Neuronal stem cell (in vitro differentiated cells): ENCODE data around the gene SP140.

ENCODE experiments used
- DNase-seq: peaks from one replicate; pipeline ENCODE4 v3.0.0-alpha.2; 2013; ENCODE audit warnings: low spot score
- H2AFZ ChIP-seq: one replicate; pipeline ENCODE4 v1.6.1; 2013; ENCODE audit warnings: mild to moderate bottlenecking, low read length, inconsistent platforms
- H2AK5ac ChIP-seq: 2 replicates; pipeline ENCODE4 v1.6.1; 2013; ENCODE audit warnings: low read depth, mild to moderate bottlenecking, inconsistent platforms, low read length, moderate library complexity, mixed read lengths
- H2BK120ac ChIP-seq: 2 replicates; pipeline ENCODE4 v1.6.1; 2013; ENCODE audit warnings: low read depth, mild to moderate bottlenecking, inconsistent platforms, low read length, moderate library complexity, mixed read lengths
- H2BK12ac ChIP-seq: one replicate; pipeline ENCODE4 v1.6.1; 2013; ENCODE audit warnings: low read length, inconsistent platforms
- H2BK15ac ChIP-seq: 2 replicates; pipeline ENCODE4 v1.6.1; 2013; ENCODE audit warnings: mild to moderate bottlenecking, low read length, inconsistent platforms, mixed read lengths
- H2BK5ac ChIP-seq: one replicate; pipeline ENCODE4 v1.6.1; 2013; ENCODE audit warnings: inconsistent platforms, mild to moderate bottlenecking, low read length, moderate library complexity
- H3K14ac ChIP-seq: one replicate; pipeline ENCODE4 v1.6.1; 2013; ENCODE audit warnings: low read length, inconsistent platforms
- H3K18ac ChIP-seq: 2 replicates; pipeline ENCODE4 v1.6.1; 2013; ENCODE audit warnings: low read length, inconsistent platforms
- H3K23ac ChIP-seq: 2 replicates; pipeline ENCODE4 v1.6.1; 2013; ENCODE audit warnings: low read depth, mild to moderate bottlenecking, mixed read lengths, low read length, inconsistent platforms; ENCODE audit not compliant: poor library complexity
- H3K27ac ChIP-seq: replicated peaks from 3 replicates; pipeline ENCODE4 v1.5.1; 2013; ENCODE audit warnings: low read length, inconsistent platforms
- H3K27me3 ChIP-seq, 3 experiments: 2 replicates each; pipeline ENCODE4 v1.6.1; 2013; ENCODE audit warnings: low read length in 3 of 3, mild to moderate bottlenecking in 2 of 3, inconsistent platforms in 1 of 3, low read depth in 1 of 3, mixed read lengths in 1 of 3, moderate library complexity in 1 of 3; ENCODE audit not compliant: control insufficient read depth in 3 of 3, insufficient read depth in 3 of 3
- H3K36me3 ChIP-seq, 2 donors: replicated peaks in 1 of 2; 2 replicates each; pipeline ENCODE4 v1.6.1; 2013; ENCODE audit warnings: low read length in 2 of 2; ENCODE audit not compliant: control insufficient read depth in 2 of 2, insufficient read depth in 2 of 2
- H3K4ac ChIP-seq: 2 replicates; pipeline ENCODE4 v1.6.1; 2013; ENCODE audit warnings: inconsistent platforms, mild to moderate bottlenecking, low read length, moderate library complexity
- H3K4me1 ChIP-seq, 2 donors: 1 replicate in 1 of 2; 2 replicates in 1 of 2; pipeline ENCODE4 v1.6.1; 2013; ENCODE audit warnings: low read length in 2 of 2, low read depth in 1 of 2; ENCODE audit not compliant: control insufficient read depth in 2 of 2, insufficient read depth in 1 of 2
- H3K4me2 ChIP-seq: one replicate; pipeline ENCODE4 v1.6.1; 2013; ENCODE audit warnings: mild to moderate bottlenecking, low read length, inconsistent platforms; ENCODE audit not compliant: insufficient read depth, poor library complexity, severe bottlenecking
- H3K4me3 ChIP-seq, 2 donors: 2 replicates each; pipeline ENCODE4 v1.5.1; 2013; ENCODE audit warnings: low read length in 2 of 2, mild to moderate bottlenecking in 2 of 2, inconsistent platforms in 1 of 2, moderate library complexity in 1 of 2
- H3K79me1 ChIP-seq: one replicate; pipeline ENCODE4 v1.6.1; 2013; ENCODE audit warnings: low read depth, mild to moderate bottlenecking, inconsistent platforms, low read length, moderate library complexity
- H3K9ac ChIP-seq: one replicate; pipeline ENCODE4 v1.6.1; 2013; ENCODE audit warnings: mild to moderate bottlenecking, low read depth, low read length, inconsistent platforms; ENCODE audit not compliant: poor library complexity
- H3K9me3 ChIP-seq, 2 donors: replicated peaks in 1 of 2; 2 replicates each; pipeline versions ENCODE3 to v1.6.1; 2013; ENCODE audit warnings: low read length in 2 of 2, mild to moderate bottlenecking in 2 of 2, inconsistent platforms in 1 of 2, low read depth in 1 of 2, mixed read lengths in 1 of 2, moderate library complexity in 1 of 2; ENCODE audit not compliant: control insufficient read depth in 2 of 2, insufficient read depth in 1 of 2
- H4K8ac ChIP-seq: one replicate; pipeline ENCODE4 v1.6.1; 2013; ENCODE audit warnings: low read depth, mild to moderate bottlenecking, inconsistent platforms, low read length, moderate library complexity
- H4K91ac ChIP-seq: one replicate; pipeline ENCODE4 v1.6.1; 2013; ENCODE audit warnings: low read length, low read depth, mild to moderate bottlenecking, inconsistent platforms; ENCODE audit not compliant: poor library complexity
- WGBS, 2 donors: extraction: QIAGEN DNeasy Blood & Tissue Kit; methylation state at CpG; one replicate each; pipeline ENCODE4 v1.1.7; 2013; ENCODE audit warnings: missing lambda C conversion rate in 2 of 2, mixed read lengths in 1 of 2; ENCODE audit not compliant: insufficient read length in 2 of 2, insufficient replicate concordance in 1 of 2; ENCODE audit errors: extremely low coverage in 2 of 2; 5-methylcytosine and 5-hydroxymethylcytosine counted together

The SP140 gene

DNA sequence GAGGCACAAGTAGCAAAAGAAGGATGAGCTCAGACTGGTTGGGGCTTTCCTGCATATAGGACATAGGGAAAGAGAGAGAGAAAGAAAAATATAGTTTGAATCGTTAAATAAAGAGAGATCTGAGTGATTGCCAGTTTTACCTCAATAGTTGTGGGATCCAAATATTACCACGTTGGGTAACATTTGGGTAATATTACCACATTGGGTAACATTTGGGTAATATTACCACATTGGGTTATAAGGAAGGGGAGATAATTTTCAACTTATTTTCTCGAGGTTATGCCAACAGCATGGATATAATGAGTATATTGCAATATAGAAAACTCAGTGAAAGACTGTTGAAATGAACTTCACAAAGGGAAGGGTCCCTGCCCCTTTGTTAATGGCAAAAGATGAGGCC, 20.7 kb downstream of the SP140 start:
- H2AK5ac ChIP-seq: no peak overlapping the region
- H3K14ac ChIP-seq: no peak overlapping the region
- H2BK15ac ChIP-seq: no peak overlapping the region
- H4K8ac ChIP-seq: no peak overlapping the region
- no peaks in the 10 kb centered on the region for H3K4me1 ChIP-seq
- no peak for DNase-seq
- no peaks in the 10 kb centered on the region for H3K79me1 ChIP-seq
- no peak overlapping the region for H2AFZ ChIP-seq
- no peak overlapping the region for H2BK12ac ChIP-seq
- H4K91ac ChIP-seq: no peak overlapping the region
- H3K4me3 ChIP-seq: no peak overlapping the region
- no peak overlapping the region for H2BK5ac ChIP-seq
- no peak overlapping the region for H3K9ac ChIP-seq
- no peak overlapping the region for H3K18ac ChIP-seq
- no peak overlapping the region for H3K4ac ChIP-seq
- WGBS, 2 donors: 100% methylated on average over 1 of the region's 3 CpGs; no CpG with 5 or more reads in 1 of the 2 donors
- H3K27me3 ChIP-seq: peaks cover 0 to 9% (median 0%) of the 10 kb centered on the region in 3 experiments
- H3K4me2 ChIP-seq: no peak overlapping the region
- no peaks in the 10 kb centered on the region for H3K9me3 ChIP-seq
- H3K27ac ChIP-seq: no peak overlapping the region
- H3K23ac ChIP-seq: no peak overlapping the region
- no peaks in the 10 kb centered on the region for H3K36me3 ChIP-seq
- H2BK120ac ChIP-seq: no peak overlapping the region

GRCh38 chr2:230250231-230250630, 24.7 kb downstream of the SP140 start:
- Histone ChIP-seq H2AK5ac (no peak overlapping the region), H3K4me1 (no peaks in the 10 kb centered on the region), H3K4me3 (no peak overlapping the region), H2BK5ac (no peak overlapping the region), H3K4ac (no peak overlapping the region), H3K9me3 (no peaks in the 10 kb centered on the region), H3K14ac (no peak overlapping the region), H3K36me3 (no peaks in the 10 kb centered on the region), H2BK15ac (no peak overlapping the region), H3K9ac (no peak overlapping the region), H3K79me1 (no peaks in the 10 kb centered on the region), H3K23ac (no peak overlapping the region), H2AFZ (no peak overlapping the region), H4K91ac (no peak overlapping the region), H2BK120ac (no peak overlapping the region), H2BK12ac (no peak overlapping the region), H4K8ac (no peak overlapping the region), H3K18ac (no peak overlapping the region), H3K27me3 (no peaks in the 10 kb centered on the region), H3K27ac (no peak overlapping the region), H3K4me2 (no peak overlapping the region)
- DNase-seq: no peak
- no CpG with 5 or more reads among the region's 2 CpGs for WGBS, 2 donors

GRCh38 chr2:230254152-230254881, 28.8 kb downstream of the SP140 start:
- Histone ChIP-seq H3K4me1 (no peaks in the 10 kb centered on the region), H3K36me3 (no peaks in the 10 kb centered on the region), H3K27ac (no peak overlapping the region), H2BK120ac (no peak overlapping the region), H4K91ac (no peak overlapping the region), H3K4ac (no peak overlapping the region), H3K79me1 (no peaks in the 10 kb centered on the region), H3K18ac (no peak overlapping the region), H3K9ac (no peak overlapping the region), H4K8ac (no peak overlapping the region), H2BK12ac (no peak overlapping the region), H3K4me3 (no peak overlapping the region), H3K27me3 (no peaks in the 10 kb centered on the region), H3K4me2 (no peak overlapping the region), H2AFZ (no peak overlapping the region), H3K14ac (no peak overlapping the region), H3K23ac (no peak overlapping the region), H2AK5ac (no peak overlapping the region), H2BK5ac (no peak overlapping the region), H3K9me3 (no peaks in the 10 kb centered on the region), H2BK15ac (no peak overlapping the region)
- WGBS, 2 donors: no CpG with 5 or more reads among the region's 4 CpGs
- no peak for DNase-seq

- Histone ChIP-seq H3K4me2 (no peak overlapping the region), H3K79me1 (no peaks in the 10 kb centered on the region), H2AK5ac (no peak overlapping the region), H3K9me3 (no peaks in the 10 kb centered on the region), H3K4me1 (no peaks in the 10 kb centered on the region), H3K36me3 (no peaks in the 10 kb centered on the region), H2AFZ (no peak overlapping the region), H3K27ac (no peak overlapping the region), H2BK120ac (no peak overlapping the region), H3K4me3 (no peak overlapping the region), H4K91ac (no peak overlapping the region), H2BK15ac (no peak overlapping the region), H4K8ac (no peak overlapping the region), H2BK5ac (no peak overlapping the region), H2BK12ac (no peak overlapping the region), H3K4ac (no peak overlapping the region), H3K9ac (no peak overlapping the region), H3K27me3 (no peaks in the 10 kb centered on the region), H3K23ac (no peak overlapping the region), H3K18ac (no peak overlapping the region), H3K14ac (no peak overlapping the region)
- no peak for DNase-seq
- WGBS, 2 donors: no CpG with 5 or more reads among the region's 3 CpGs
Measured at GRCh38 chr2:230256733-230257332, 31.3 kb downstream of the SP140 start.
